ENCODE data around the gene ITFG2.

ITFG2 gene

GRCh38 chr12:2795291-2796186 lies 16.9 kb upstream of the ITFG2 start:
- peak; percentile 65 for DNase-seq (ENCODE audit: low spot score)

- no peak for DNase-seq (ENCODE audit: low spot score)
Measured at GRCh38 chr12:2796187-2796666, 16.2 kb upstream of the ITFG2 start.

GRCh38 chr12:2797721-2798418 lies 14.6 kb upstream of the ITFG2 start:
- DNase-seq (ENCODE audit: low spot score): no peak

GRCh38 chr12:2800046-2800570 lies 12.4 kb upstream of the ITFG2 start:
- DNase-seq (ENCODE audit: low spot score): no peak

- DNase-seq (ENCODE audit: low spot score): no peak
Measured at GRCh38 chr12:2801044-2801783, 11.3 kb upstream of the ITFG2 start.

GRCh38 chr12:2803635-2804392 lies 8.7 kb upstream of the ITFG2 start:
- DNase-seq (ENCODE audit: low spot score): no peak

GRCh38 chr12:2804393-2805142 lies 7.9 kb upstream of the ITFG2 start:
- DNase-seq (ENCODE audit: low spot score): no peak

GRCh38 chr12:2805143-2805520 lies 7.3 kb upstream of the ITFG2 start:
- DNase-seq (ENCODE audit: low spot score): no peak

GRCh38 chr12:2806700-2807099 lies 5.8 kb upstream of the ITFG2 start:
- DNase-seq (ENCODE audit: low spot score): no peak

- DNase-seq (ENCODE audit: low spot score): peak; percentile 26
Measured at GRCh38 chr12:2811801-2812200, 667 bp upstream of the ITFG2 start.

- DNase-seq (ENCODE audit: low spot score): peak; percentile 92
Measured at GRCh38 chr12:2813214-2814185, 1.0 kb downstream of the ITFG2 start.

- DNase-seq (ENCODE audit: low spot score): no peak
Measured at GRCh38 chr12:2819810-2820209, 7.3 kb downstream of the ITFG2 start.

GRCh38 chr12:2820432-2820831 lies 8.0 kb downstream of the ITFG2 start:
- DNase-seq (ENCODE audit: low spot score): no peak

- no peak for DNase-seq (ENCODE audit: low spot score)
Measured at GRCh38 chr12:2823483-2823882, 11.0 kb downstream of the ITFG2 start.

GRCh38 chr12:2824541-2824940 lies 12.1 kb downstream of the ITFG2 start:
- DNase-seq (ENCODE audit: low spot score): no peak

- DNase-seq (ENCODE audit: low spot score): no peak
Measured at GRCh38 chr12:2825132-2825531, 12.7 kb downstream of the ITFG2 start.

GRCh38 chr12:2826036-2826435 lies 13.6 kb downstream of the ITFG2 start:
- DNase-seq (ENCODE audit: low spot score): no peak

GRCh38 chr12:2826721-2827515 lies 14.4 kb downstream of the ITFG2 start:
- no peak for DNase-seq (ENCODE audit: low spot score)

GRCh38 chr12:2829275-2829674 lies 16.8 kb downstream of the ITFG2 start:
- no peak for DNase-seq (ENCODE audit: low spot score)

Measured in NAMALWA (cell line).